Measurements from ENCODE around the gene CNTNAP1.
A peak's percentile ranks its signal among the peaks of the same experiment; 100 is the strongest.
"Not testable (repeated sequence)": the region's sequence is repeated elsewhere in the genome, so short reads cannot be mapped to it uniquely, and the experiment has no call there.

Gene CNTNAP1

DNA sequence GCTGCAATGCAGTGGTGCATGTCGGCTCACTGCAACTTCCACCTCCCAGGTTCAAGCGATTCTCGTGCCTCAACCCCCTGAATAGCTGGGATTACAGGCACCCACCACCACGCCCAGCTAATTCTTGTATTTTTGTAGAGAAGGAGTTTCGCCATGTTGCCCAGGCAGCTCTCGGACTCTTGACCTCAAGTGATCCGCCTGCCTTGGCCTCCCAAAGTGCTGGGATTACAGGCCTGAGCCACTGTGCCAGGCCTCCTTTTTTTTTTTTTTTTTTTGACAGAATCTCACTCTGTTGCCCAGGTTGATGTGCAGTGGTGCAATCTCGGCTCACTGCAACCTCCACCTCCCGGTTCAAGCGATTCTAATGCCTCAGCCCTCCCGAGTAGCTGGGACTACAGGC lies 60.6 kb downstream of the CNTNAP1 start:
- not testable (repeated sequence) for DNase-seq

GRCh38 chr17:42743595-42744282 lies 61.4 kb downstream of the CNTNAP1 start:
- DNase-seq, result no peak

DNA sequence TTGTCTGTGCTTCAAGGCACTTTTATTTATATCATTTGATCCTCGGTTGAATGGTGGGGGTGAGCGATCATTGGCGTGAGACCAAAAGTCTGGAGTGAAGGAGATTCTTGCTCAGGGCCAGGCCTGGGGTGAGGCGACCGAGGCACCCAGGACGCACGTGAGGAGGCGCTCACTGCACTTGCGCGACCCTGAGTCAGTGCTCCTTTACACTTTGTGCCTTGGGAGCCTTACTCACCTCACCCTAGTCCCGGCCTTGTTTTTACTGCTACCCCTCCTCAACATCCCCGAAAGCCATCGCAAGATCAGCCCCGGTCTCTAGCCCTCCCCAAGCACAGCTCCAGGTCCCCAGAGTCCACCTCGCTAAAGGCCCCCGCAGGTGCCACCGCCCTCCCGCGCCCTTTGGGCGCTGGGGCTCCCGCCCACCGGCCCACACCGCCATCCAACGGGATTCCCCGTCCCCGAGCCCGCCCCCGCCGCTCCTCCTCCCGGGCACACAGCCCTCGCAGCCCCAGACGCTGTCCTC lies 62.0 kb downstream of the CNTNAP1 start:
- peak in 10 of 14 donors; percentile 35 to 81 (median 74) for DNase-seq

GRCh38 chr17:42744806-42745617 lies 62.7 kb downstream of the CNTNAP1 start, which contains the start of gene EZH1:
Gene EZH1 (minus strand): TSS chr17:42745040. CDS start chr17:42728941, 16,099 bp downstream.
- DNase-seq, result peak; percentile 45 to 95 (median 86)

DNA sequence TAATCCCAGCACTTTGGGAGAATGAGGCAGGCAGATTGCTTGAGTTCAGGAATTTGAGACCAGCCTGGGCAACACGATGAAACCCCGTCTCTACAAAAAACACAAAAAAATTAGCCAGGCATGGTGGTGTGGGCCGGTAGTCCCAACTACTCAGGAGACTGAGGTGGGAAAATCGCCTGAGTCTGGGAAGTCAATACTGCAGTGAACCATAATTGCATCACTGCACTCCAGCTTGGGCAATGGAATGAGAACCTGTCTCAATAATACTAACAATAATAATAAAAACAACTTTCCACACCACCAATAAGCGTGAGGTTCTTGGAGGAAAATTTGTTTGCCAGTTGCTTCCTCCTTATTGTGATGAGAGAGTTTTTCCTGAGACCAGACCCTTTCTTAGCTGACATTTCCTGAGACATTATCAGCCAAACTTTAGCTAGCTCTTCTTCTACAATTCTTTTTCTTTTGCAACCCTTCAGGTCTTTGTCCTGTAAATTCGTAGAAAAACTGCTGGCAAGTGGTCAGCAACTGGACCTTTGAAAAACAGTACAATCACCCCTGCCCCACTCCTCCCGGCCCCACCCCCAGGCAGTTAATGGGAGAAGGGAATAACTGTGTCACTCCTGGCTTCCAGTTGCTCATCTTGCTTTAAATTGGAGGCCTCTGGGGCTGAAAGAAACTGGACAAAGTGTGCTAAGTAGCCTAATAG lies 66.0 kb downstream of the CNTNAP1 start:
- DNase-seq, result no peak

- peak in 2 of 14 donors; percentile 21 to 41 for DNase-seq
These were observed 66.8 kb downstream of the CNTNAP1 start for GRCh38 chr17:42748908-42749798.
